HG02973 (cell line): ENCODE results near the gene EVI2A.

Source experiments
- ATAC-seq: cut with Tn5 transposase; IDR thresholded peaks from one replicate; pipeline ENCODE4 v1.9.1; 2021; ENCODE audit warnings: moderate library complexity; ENCODE audit not compliant: unreplicated experiment

EVI2A gene

GRCh38 chr17:31279401-31279800 lies 42.0 kb downstream of the EVI2A start:
- no peak for ATAC-seq

- no peak for ATAC-seq
Measured at GRCh38 chr17:31275116-31275515, 46.3 kb downstream of the EVI2A start.

GRCh38 chr17:31274252-31274651 lies 47.2 kb downstream of the EVI2A start:
- no peak for ATAC-seq

- ATAC-seq, result no peak
Measured at GRCh38 chr17:31273516-31273915, 47.9 kb downstream of the EVI2A start.

- ATAC-seq, result no peak
Measured at GRCh38 chr17:31272803-31273202, 48.6 kb downstream of the EVI2A start.

- no peak for ATAC-seq
Measured at GRCh38 chr17:31272236-31272635, 49.2 kb downstream of the EVI2A start.

GRCh38 chr17:31269578-31269983 lies 51.8 kb downstream of the EVI2A start:
- no peak for ATAC-seq

- no peak for ATAC-seq
Measured at GRCh38 chr17:31269036-31269577, 52.3 kb downstream of the EVI2A start.
